Gastrocnemius medialis (tissue), 4 donors: ENCODE data around the gene GTPBP8. TPM values are rescaled to one million over a fixed set of nuclear protein-coding genes. Genes with fewer than 3 reads are reported as not detected.
A peak's percentile ranks its signal among the peaks of the same experiment; 100 is the strongest.

Experiments used
- ATAC-seq, 2 donors: fragments of 150-250 bp; one replicate each; pipeline ENCODE4 v1.9.1; 2016
- DNase-seq, 2 donors: peaks; one replicate each; pipeline ENCODE4 v3.0.0-alpha.2; 2019
- H3K27ac ChIP-seq, 4 donors: fragments of 200-600 bp; sonication (generic); 1 replicate in 1 of 4; 2 replicates in 3 of 4; pipeline ENCODE4 v1.5.1; 2016 to 2018; ENCODE audit warnings: mild to moderate bottlenecking in 2 of 4, moderate library complexity in 1 of 4
- H3K27me3 ChIP-seq, 3 donors: fragments of 200-600 bp; sonication (generic) in 2 of 3; 1 replicate in 1 of 3; 2 replicates in 2 of 3; pipeline versions ENCODE4 v1.5.1 to v1.6.0; 2016 to 2019; ENCODE audit warnings: mild to moderate bottlenecking in 1 of 3, moderate library complexity in 1 of 3
- H3K36me3 ChIP-seq, 2 donors: fragments of 200-600 bp; sonication (generic) in 1 of 2; one replicate each; pipeline ENCODE4 v1.5.1; 2017 to 2018
- H3K4me1 ChIP-seq, 2 donors: fragments of 200-600 bp; sonication (generic) in 1 of 2; one replicate each; pipeline ENCODE4 v1.5.1; 2016 to 2017; ENCODE audit warnings: mild to moderate bottlenecking in 2 of 2
- H3K4me3 ChIP-seq, 4 donors: fragments of 200-600 bp; sonication (generic) in 3 of 4; 1 replicate in 1 of 4; 2 replicates in 3 of 4; pipeline ENCODE4 v1.5.1; 2016 to 2019; ENCODE audit warnings: mild to moderate bottlenecking in 2 of 4
- H3K9me3 ChIP-seq, 3 donors: fragments of 200-600 bp; sonication (generic) in 2 of 3; 1 replicate in 1 of 3; 2 replicates in 2 of 3; pipeline ENCODE4 v1.5.1; 2016 to 2019
- CTCF ChIP-seq, 5 experiments: fragments of 450-650 bp in 3 of 5; fragments of 200-600 bp in 2 of 5; sonication (generic) in 2 of 5; IDR thresholded peaks in 4 of 5; conservative IDR thresholded peaks in 1 of 5; 1 replicate in 4 of 5; 2 replicates in 1 of 5; pipeline ENCODE4 v1.5.1; 2016 to 2019; ENCODE audit warnings: antibody characterized with exemption in 5 of 5, mild to moderate bottlenecking in 3 of 5, moderate library complexity in 3 of 5
- POLR2A ChIP-seq, 2 donors: fragments of 450-650 bp; IDR thresholded peaks; one replicate each; pipeline ENCODE4 v1.6.1; 2017; ENCODE audit warnings: antibody characterized with exemption in 2 of 2, mild to moderate bottlenecking in 2 of 2, moderate library complexity in 2 of 2
- in situ Hi-C, 4 donors: fragments of 200-750 bp; cut with MboI; loops; one replicate each; pipeline versions ENCODE4 v1.15.0 to v1.8.0; 2017; ENCODE audit warnings: low sequenced_read_pairs in 4 of 4
- intact Hi-C: fragments of 100-400 bp; cut with DNase I; formaldehyde crosslinking; loops from one replicate; pipeline ENCODE4 v1.15.1; 2023; ENCODE audit warnings: low total_unique reads
- total RNA-seq, 4 donors: library from RNA; depleted of rRNA; stranded (reverse); fragments of >200 nt; gene quantifications; one replicate each; pipeline versions ENCODE4 v1.1.0 to v1.2.3, GENCODE V29; 2016

Gene GTPBP8
- total RNA-seq, 4 donors from 2014 or later = 21.4 to 78.3 (median 40.7) TPM

GRCh38 chr3:113021471-113021870, 30.7 kb downstream of the GTPBP8 start:
- in situ Hi-C loops = loop anchor here in 1 of 4 donors (25.0 kb wide), 1 partner anchor 1041 kb away; the partner anchor contains the start of genes CCDC191 and QTRT2
- H3K4me1 ChIP-seq = peaks cover 12 to 16% of the 10 kb centered on the region in 2 donors

GRCh38 chr3:113034011-113034410, 43.2 kb downstream of the GTPBP8 start:
- intact Hi-C loops = no loop called here
- no peak for ATAC-seq
- Histone ChIP-seq H3K4me1 (no peaks in the 10 kb centered on the region), H3K36me3 (no peaks in the 10 kb centered on the region), H3K9me3 (no peaks in the 10 kb centered on the region), H3K4me3 (no peak overlapping the region), H3K27me3 (no peaks in the 10 kb centered on the region), H3K27ac (no peak overlapping the region)
- no peak for DNase-seq
- in situ Hi-C loops = no loop called here
- TF ChIP-seq CTCF (IDR thresholded peaks at IDR 0.05 in 4 of 5, conservative IDR thresholded peaks at IDR 0.05 in 1 of 5) = no peak
- TF ChIP-seq POLR2A (IDR thresholded peaks at IDR 0.05) = no peak

More at GRCh38 chr3:113021471-113021870, 30.7 kb downstream of the GTPBP8 start:
- Histone ChIP-seq H3K27ac (no peak overlapping the region), H3K27me3 (no peaks in the 10 kb centered on the region), H3K9me3 (no peaks in the 10 kb centered on the region), H3K4me3 (no peak overlapping the region), H3K36me3 (peaks cover 0 to 10% of the 10 kb centered on the region in 2 donors)
- ATAC-seq (no peak), DNase-seq (no peak)
- TF ChIP-seq POLR2A (IDR thresholded peaks at IDR 0.05) (no peak), CTCF (IDR thresholded peaks at IDR 0.05 in 4 of 5, conservative IDR thresholded peaks at IDR 0.05 in 1 of 5) (no peak)
- intact Hi-C loops = no loop called here

GRCh38 chr3:113035387-113035982, 44.7 kb downstream of the GTPBP8 start:
- TF ChIP-seq POLR2A (IDR thresholded peaks at IDR 0.05) = no peak
- TF ChIP-seq CTCF (IDR thresholded peaks at IDR 0.05 in 4 of 5, conservative IDR thresholded peaks at IDR 0.05 in 1 of 5) = peak in 4 of 5 experiments; percentile 23 to 63 (median 50)
- intact Hi-C loops = no loop called here
- Histone ChIP-seq H3K36me3 (no peaks in the 10 kb centered on the region), H3K27me3 (no peaks in the 10 kb centered on the region), H3K9me3 (no peaks in the 10 kb centered on the region), H3K4me1 (no peaks in the 10 kb centered on the region), H3K27ac (no peak overlapping the region), H3K4me3 (no peak overlapping the region)
- in situ Hi-C loops = no loop called here
- DNase-seq = no peak
- ATAC-seq = peak; percentile 39 to 81

- ATAC-seq (no peak), DNase-seq (no peak)
- in situ Hi-C loops (no loop called here), intact Hi-C loops (no loop called here)
- Histone ChIP-seq H3K27me3 (no peaks in the 10 kb centered on the region), H3K9me3 (no peaks in the 10 kb centered on the region), H3K4me1 (no peaks in the 10 kb centered on the region), H3K27ac (no peak overlapping the region), H3K36me3 (no peaks in the 10 kb centered on the region), H3K4me3 (no peak overlapping the region)
- TF ChIP-seq POLR2A (IDR thresholded peaks at IDR 0.05) (no peak), CTCF (IDR thresholded peaks at IDR 0.05 in 4 of 5, conservative IDR thresholded peaks at IDR 0.05 in 1 of 5) (no peak)
Observed at GRCh38 chr3:113038328-113038727, 47.5 kb downstream of the GTPBP8 start.

- in situ Hi-C loops (no loop called here), intact Hi-C loops (no loop called here)
- no peaks in the 10 kb centered on the region for H3K27me3 ChIP-seq
- no peak for DNase-seq
- TF ChIP-seq CTCF (IDR thresholded peaks at IDR 0.05 in 4 of 5, conservative IDR thresholded peaks at IDR 0.05 in 1 of 5) (no peak), POLR2A (IDR thresholded peaks at IDR 0.05) (no peak)
- no peak overlapping the region for H3K4me3 ChIP-seq
- H3K4me1 ChIP-seq = no peaks in the 10 kb centered on the region
- no peaks in the 10 kb centered on the region for H3K9me3 ChIP-seq
- no peak overlapping the region for H3K27ac ChIP-seq
- no peaks in the 10 kb centered on the region for H3K36me3 ChIP-seq
- no peak for ATAC-seq
Observed at GRCh38 chr3:113039546-113039945, 48.8 kb downstream of the GTPBP8 start.
